HG03097 (cell line): ENCODE data around the gene MRPL36.

Experiments used
- ATAC-seq: cut with Tn5 transposase; IDR thresholded peaks from one replicate; pipeline ENCODE4 v1.9.1; 2021; ENCODE audit not compliant: unreplicated experiment, low FRiP score

MRPL36 gene

DNA sequence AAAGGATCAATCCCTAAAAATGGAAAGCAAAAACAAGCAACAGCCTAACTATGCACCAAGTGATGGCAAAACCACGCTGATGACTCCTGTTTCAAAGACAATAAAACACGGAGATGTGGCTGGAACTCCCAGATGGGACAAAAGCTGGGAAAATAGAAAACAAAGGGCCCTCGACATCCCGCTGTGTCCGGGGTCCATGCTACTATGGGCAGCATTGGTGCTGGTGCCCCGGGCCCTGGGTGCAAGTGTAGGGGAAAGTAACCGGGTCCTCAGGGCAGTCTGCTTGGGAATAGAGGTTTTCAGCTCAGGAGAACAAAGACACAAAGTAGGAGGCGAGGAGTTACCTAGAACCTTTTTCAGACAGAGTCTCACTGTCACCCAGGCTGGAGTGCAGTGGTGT lies 46.1 kb downstream of the MRPL36 start:
- ATAC-seq = no peak

DNA sequence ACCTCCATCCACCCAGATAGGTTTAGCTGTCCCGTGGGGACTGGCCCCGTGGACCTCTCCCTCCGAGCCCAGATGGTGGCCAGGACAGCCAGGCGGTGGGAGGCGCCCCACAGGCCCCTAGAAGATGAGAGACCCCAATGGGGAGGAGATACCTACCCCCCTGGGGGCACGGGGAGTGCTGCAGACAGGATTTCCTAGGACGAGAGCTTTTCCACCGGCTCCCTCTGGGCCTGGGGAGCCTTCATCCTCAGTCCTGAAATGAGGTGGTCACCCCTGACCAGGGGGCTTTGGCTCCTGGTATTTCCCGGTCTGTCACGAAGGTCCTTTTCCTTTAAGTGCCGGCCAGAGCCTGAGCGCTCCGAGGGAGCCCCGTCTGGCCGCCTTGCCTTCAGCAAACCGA lies 46.8 kb downstream of the MRPL36 start:
- no peak for ATAC-seq

DNA sequence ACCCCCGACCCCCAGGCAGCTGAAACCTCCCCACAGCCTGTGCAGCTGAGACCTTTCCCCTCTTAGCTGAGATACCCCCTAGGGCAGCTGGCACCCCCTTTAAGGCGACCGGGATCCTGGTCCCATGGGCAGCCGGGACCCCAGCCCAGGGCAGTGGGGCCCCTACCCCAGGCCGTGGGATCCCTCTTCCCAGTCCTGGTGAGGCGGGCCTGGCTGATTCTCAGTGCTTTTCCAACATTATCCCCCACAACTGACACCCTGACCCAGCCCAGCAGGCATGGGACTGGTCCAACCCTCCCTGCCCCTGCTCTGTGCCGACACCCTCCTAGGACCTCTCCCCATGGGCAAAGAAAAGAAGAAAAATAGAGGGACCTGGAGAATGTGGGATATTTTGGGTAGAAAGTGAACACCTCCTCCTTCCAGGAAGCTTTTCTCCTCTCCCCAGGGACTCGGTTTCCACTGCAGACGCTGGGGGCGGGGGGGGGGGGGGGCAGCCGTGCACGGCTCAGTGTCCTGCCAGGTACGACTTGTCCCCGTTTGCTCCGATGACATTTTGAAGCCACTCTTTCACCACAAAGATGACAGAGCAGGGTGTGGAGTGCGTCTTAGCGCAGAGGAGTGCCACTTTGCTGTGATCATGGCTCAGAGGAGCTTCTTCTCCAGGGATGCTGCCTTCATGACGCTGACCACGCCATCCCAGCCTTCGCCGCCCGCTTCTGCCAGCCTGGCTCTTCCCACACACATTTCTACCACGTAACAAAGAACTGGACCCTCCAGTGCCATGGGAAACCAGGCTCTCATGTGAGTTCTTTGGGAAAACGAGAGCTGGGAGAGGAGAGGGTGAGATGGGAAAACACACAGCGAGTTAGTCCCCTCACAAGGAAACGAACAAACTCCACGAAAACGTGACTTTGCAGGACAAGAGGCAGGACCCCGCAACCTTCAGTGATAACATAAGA lies 47.5 kb downstream of the MRPL36 start:
- ATAC-seq = no peak

DNA sequence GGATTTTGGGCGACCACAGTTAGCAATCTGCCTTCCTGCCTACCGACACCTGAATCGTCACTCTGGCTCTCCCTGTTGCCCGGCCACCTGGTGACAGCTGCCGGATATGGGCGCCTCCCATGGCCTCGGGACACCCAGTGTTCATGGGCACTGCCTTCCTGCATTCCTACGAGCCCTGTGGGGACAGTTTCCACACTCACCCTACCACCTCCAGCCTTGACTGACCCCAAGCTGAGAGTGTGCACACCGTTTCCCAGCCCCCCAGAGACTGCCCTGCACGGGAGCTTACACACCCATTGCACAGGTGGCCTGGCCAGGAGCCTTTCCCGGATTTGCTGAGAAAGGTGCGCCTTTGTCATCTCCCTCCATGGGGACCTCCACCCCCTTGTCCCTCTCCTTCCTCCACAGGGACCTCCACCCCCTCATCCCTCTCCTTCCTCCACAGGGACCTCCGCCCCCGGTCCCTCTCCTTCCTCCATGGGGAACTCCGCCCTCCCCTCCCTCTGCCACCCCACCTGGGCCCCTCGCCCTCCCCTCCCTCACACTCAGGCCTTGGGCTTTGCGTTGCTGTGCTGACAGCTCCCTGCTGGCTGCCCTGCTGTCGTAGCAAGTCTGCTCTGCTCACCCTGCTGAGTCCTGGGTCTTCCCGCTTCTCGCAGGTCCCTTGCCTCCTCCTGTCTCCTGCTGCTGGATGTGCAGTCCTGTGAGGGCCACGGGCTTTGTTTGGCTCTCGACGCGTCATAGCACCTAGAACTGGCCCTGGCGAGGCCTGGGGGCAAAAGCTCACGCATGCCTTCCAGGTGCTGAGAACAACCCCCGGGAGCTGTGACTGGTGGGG lies 48.4 kb downstream of the MRPL36 start:
- no peak for ATAC-seq

DNA sequence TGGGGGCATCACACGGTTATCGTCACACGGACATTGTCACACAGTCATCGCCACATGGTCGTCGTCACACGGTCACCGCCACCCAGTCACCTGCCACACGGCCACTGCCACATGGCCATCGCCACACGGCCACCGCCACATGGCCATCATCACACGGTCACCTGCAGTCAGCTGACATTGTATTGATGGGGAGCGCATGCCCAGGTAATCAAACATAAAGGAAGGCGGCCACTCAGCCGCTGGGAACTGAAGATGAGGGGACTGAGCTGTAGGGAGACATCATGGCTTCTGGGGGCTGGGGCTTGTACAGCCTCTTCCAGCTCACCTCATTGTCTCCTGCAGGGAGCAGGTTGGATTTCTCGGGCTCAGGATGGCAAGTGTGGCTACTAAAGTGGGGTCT lies 49.2 kb downstream of the MRPL36 start:
- no peak for ATAC-seq

DNA sequence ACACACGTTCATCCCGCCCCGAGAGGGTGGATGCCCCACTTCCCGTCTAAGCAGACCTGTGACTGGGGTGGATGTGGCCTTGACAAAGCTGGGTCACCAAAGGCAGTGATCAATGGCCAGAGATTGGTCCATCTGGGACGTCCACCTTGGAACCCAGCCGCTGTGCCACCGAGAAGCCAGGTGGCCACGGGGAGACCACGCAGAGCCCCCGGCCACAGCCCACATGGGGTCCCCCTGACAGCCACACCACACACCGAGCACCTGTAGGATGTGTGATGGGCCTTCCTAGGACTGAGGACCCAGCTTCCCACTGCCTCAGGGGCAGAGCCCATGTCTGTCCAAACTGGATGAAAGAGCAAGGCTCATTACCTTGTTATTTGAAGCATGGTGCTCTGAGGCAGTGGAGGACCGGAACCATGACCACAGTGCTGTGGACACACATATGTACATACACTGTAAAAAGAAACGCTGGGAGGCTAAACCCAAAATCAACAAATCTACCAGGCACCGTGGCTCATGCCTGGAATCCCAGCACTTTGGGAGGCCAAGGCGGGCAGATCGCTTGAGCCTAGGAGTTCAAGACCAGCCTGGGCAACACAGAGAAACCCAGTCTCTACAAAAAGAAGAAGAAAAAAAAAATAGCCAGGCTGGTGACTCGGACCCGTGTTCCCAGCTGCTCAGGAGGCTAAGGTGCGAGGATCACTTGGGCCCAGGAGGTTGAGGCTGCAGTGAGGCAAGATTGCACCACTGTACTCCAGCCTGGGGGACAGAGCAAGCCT lies 50.1 kb downstream of the MRPL36 start:
- ATAC-seq = no peak

DNA sequence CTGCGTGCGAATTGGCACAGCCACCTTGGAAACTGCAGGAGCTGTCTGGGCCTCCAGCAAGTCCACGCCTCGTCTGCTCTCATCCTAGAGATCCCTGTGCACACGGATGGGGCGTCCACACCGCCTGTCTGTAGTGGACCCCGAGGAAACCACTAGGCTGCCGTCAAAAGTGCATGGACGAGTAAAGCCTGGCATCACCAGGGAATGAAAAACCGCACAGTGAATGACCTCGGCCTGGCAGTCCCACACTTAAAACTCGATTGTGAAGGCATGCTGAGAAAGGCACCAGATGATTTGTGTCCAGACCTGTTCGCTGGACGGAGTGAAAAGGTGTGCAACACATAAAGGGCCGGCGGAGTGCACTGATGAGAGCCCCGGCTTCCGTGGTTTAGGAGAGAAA lies 50.8 kb downstream of the MRPL36 start:
- ATAC-seq = no peak
